Measurements from ENCODE around the gene SRRD.
"Not testable (repeated sequence)": the region's sequence is repeated elsewhere in the genome, so short reads cannot be mapped to it uniquely, and the experiment has no call there.

The SRRD gene

DNA sequence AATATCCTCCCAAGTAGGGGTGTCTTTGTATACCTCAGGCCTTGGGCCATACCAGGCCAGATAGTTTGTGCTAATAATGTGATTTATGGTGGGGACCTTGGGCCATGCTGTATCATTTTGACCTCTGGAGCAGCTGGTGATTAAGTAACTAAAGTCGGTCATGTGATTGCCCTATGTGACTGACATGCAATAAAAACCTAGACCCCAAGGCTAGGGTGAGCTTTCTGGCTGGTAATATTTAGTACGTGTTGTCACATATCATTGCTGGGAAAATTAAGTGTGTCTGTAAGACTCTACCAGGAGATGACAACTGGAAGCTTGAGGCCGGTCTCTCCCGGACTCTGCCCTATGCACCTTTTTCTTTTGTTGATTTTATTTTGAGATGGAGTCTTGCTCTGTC, 41.2 kb downstream of the SRRD start:
- H3K9me3 ChIP-seq (ENCODE audit: insufficient read depth, low read length): no peaks in the 10 kb centered on the region
- TF ChIP-seq YY1 (IDR thresholded peaks at IDR 0.05; ENCODE audit: insufficient read depth, insufficient read length) (no peak), SUZ12 (IDR thresholded peaks at IDR 0.05; ENCODE audit: extremely low read depth, insufficient read depth, insufficient read length) (no peak), ZNF274 (IDR thresholded peaks at IDR 0.05; ENCODE audit: low read depth, low read length) (no peak)
- H3K4me3 ChIP-seq (ENCODE audit: insufficient read length, low read depth): no peak overlapping the region
- H3K9ac ChIP-seq (ENCODE audit: insufficient read length, low read depth): no peak overlapping the region
- H3K27me3 ChIP-seq (ENCODE audit: insufficient read depth, insufficient read length): no peaks in the 10 kb centered on the region
- no peaks in the 10 kb centered on the region for H3K4me1 ChIP-seq (ENCODE audit: insufficient read depth, insufficient read length)
- DNase-seq (ENCODE audit: low read depth, low spot score): no peak
- peaks cover 44% of the 10 kb centered on the region for H3K36me3 ChIP-seq (ENCODE audit: insufficient read depth, insufficient read length, low read length)

DNA sequence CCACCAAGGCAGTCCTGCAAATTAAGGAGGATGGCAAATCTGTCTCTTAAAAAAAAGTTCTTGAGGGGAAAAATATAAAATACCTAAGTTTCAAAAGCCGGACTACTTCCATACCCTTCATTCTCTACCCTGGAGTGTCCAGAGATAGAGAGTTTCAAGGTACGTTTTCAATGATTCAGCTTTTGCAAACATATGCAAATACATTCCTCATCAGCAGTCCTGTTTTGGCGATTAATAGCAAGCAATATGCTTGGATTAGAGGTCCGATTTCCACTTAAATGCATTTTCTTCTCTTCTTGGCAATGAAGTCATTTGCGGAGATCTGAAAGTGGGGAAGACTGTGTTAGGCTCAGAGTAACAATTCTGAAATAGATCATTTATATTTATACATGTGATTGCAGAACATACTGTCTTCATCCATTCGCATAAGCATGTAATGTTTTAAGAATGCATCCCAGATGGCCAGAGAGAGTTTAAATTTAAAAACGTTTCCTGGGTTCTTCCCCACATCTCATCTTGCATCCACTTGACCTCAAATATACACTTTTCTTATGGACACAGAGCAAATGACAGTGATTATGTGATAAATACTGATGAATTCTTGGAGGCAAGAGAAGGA, 42.4 kb downstream of the SRRD start:
- no peaks in the 10 kb centered on the region for H3K27me3 ChIP-seq (ENCODE audit: insufficient read depth, insufficient read length)
- no peaks in the 10 kb centered on the region for H3K4me1 ChIP-seq (ENCODE audit: insufficient read depth, insufficient read length)
- DNase-seq (ENCODE audit: low read depth, low spot score): no peak
- H3K9ac ChIP-seq (ENCODE audit: insufficient read length, low read depth): no peak overlapping the region
- peaks cover 47% of the 10 kb centered on the region for H3K36me3 ChIP-seq (ENCODE audit: insufficient read depth, insufficient read length, low read length)
- no peak overlapping the region for H3K4me3 ChIP-seq (ENCODE audit: insufficient read length, low read depth)
- H3K9me3 ChIP-seq (ENCODE audit: insufficient read depth, low read length): no peaks in the 10 kb centered on the region
- TF ChIP-seq YY1 (IDR thresholded peaks at IDR 0.05; ENCODE audit: insufficient read depth, insufficient read length) (no peak), SUZ12 (IDR thresholded peaks at IDR 0.05; ENCODE audit: extremely low read depth, insufficient read depth, insufficient read length) (no peak), ZNF274 (IDR thresholded peaks at IDR 0.05; ENCODE audit: low read depth, low read length) (no peak)

DNA sequence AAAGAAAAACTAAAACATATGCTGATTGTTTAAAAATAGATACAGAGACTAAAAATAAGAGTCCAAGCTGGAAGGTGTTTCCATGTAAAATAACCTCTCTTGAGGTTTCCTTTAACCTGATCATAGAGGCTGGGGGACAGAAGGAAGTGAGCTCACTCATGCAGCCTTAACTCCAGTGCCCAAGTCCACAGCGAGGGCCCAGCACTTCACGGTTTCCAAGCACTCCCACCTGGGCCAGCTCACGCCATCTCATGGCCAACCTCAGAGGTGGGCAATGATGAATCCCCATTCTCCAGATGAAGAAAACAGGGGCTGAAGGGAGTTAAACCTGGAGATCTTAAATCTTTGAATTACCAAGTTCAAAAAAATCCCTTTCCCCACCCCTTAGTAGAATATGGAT, 43.5 kb downstream of the SRRD start:
- TF ChIP-seq YY1 (IDR thresholded peaks at IDR 0.05; ENCODE audit: insufficient read depth, insufficient read length): no peak
- no peak for TF ChIP-seq SUZ12 (IDR thresholded peaks at IDR 0.05; ENCODE audit: extremely low read depth, insufficient read depth, insufficient read length)
- no peak overlapping the region for H3K4me3 ChIP-seq (ENCODE audit: insufficient read length, low read depth)

DNA sequence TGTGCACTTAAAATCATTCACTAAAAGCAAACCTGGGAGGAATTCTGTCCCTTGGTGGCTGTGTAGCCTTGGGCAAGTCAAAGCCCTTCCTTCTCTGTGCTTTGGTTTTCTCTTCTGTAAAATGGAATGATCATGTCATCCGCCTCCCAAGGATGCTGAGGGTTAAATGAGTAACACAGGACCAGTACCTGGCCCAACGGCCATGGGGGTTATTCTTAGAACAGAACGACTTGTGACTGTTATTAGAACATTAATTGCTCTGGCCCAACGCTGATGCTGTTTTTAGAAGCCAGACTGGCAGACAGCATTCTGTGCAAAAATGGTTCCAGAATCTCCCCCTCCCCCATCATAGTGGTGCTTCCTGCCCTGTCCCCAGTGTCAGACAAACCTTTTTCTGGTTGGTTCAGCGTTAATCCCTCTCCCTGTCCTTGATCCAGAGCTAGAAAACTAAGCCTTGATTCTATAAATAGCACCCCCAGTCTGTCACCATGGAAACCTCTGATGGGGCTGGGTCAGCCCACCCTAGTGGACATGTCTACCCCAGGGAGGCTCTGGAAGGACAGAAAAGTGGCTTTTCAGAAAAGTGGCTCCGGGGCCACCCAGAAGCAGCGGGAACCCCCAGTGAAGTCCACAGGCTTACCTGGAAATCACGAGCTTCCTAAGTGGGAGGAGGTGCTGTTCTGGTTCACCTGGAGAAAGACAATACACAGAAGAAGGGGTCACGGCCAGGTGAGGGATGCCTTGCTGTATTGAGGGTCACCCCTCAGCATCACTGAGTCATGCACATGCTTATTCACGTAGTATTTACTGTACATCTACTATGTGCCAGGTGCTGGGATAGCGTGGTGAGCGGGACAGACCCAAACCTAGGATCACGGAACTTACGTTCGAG, 44.1 kb downstream of the SRRD start:
- no peak for TF ChIP-seq SUZ12 (IDR thresholded peaks at IDR 0.05; ENCODE audit: extremely low read depth, insufficient read depth, insufficient read length)
- TF ChIP-seq ZNF274 (IDR thresholded peaks at IDR 0.05; ENCODE audit: low read depth, low read length): no peak
- TF ChIP-seq YY1 (IDR thresholded peaks at IDR 0.05; ENCODE audit: insufficient read depth, insufficient read length): no peak
- H3K9ac ChIP-seq (ENCODE audit: insufficient read length, low read depth): no peak overlapping the region
- H3K9me3 ChIP-seq (ENCODE audit: insufficient read depth, low read length): no peaks in the 10 kb centered on the region
- H3K27me3 ChIP-seq (ENCODE audit: insufficient read depth, insufficient read length): no peaks in the 10 kb centered on the region
- no peak overlapping the region for H3K4me3 ChIP-seq (ENCODE audit: insufficient read length, low read depth)
- no peak for DNase-seq (ENCODE audit: low read depth, low spot score)
- no peaks in the 10 kb centered on the region for H3K4me1 ChIP-seq (ENCODE audit: insufficient read depth, insufficient read length)
- H3K36me3 ChIP-seq (ENCODE audit: insufficient read depth, insufficient read length, low read length): peaks cover 53% of the 10 kb centered on the region

More for the DNA sequence above, 43.5 kb downstream of the SRRD start:
- Histone ChIP-seq H3K36me3 (ENCODE audit: insufficient read depth, insufficient read length, low read length) (peaks cover 53% of the 10 kb centered on the region), H3K4me1 (ENCODE audit: insufficient read depth, insufficient read length) (no peaks in the 10 kb centered on the region), H3K27me3 (ENCODE audit: insufficient read depth, insufficient read length) (no peaks in the 10 kb centered on the region), H3K9ac (ENCODE audit: insufficient read length, low read depth) (no peak overlapping the region), H3K9me3 (ENCODE audit: insufficient read depth, low read length) (no peaks in the 10 kb centered on the region)
- no peak for DNase-seq (ENCODE audit: low read depth, low spot score)

DNA sequence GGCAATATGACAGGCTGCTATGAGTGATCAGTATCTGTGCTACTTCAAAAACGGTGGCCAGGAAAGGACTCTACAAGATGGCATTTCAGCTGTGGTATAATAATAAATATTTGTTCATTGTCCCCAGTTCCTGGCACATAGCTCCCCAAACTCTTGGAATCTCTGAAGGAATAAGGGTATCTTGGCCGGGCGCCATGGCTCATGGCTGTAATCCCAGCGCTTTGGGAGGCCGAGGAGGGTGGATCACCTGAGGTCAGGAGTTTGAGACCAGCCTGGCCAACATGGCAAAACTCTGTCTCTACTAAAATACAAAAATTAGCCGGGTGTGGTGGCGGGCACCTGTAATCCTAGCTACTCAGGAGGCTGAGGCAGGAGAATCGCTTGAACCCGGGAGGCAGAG, 44.8 kb downstream of the SRRD start:
- peaks cover 53% of the 10 kb centered on the region for H3K36me3 ChIP-seq (ENCODE audit: insufficient read depth, insufficient read length, low read length)

DNA sequence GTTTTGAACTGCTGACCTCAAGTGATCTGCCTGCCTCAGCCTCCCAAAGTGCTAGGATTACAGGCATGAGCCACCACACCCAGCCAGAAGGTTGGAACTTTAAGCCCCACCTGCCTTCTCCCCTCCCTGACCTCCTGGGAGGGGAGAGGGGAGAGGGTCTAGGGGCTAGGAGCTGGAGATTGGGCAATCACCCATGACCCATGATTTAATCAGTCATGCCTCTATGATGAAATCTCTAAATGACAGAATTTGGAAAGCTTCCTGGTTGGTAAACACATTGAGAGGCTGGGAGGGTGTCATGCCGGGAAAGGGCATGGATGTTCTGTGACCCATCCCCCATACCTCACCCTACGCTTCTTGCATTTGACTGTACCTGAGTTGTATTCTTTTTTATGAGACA, 45.7 kb downstream of the SRRD start:
- no peaks in the 10 kb centered on the region for H3K27me3 ChIP-seq (ENCODE audit: insufficient read depth, insufficient read length)
- H3K9ac ChIP-seq (ENCODE audit: insufficient read length, low read depth): no peak overlapping the region
- peaks cover 54% of the 10 kb centered on the region for H3K36me3 ChIP-seq (ENCODE audit: insufficient read depth, insufficient read length, low read length)
- no peak for TF ChIP-seq SUZ12 (IDR thresholded peaks at IDR 0.05; ENCODE audit: extremely low read depth, insufficient read depth, insufficient read length)
- TF ChIP-seq ZNF274 (IDR thresholded peaks at IDR 0.05; ENCODE audit: low read depth, low read length): no peak
- TF ChIP-seq YY1 (IDR thresholded peaks at IDR 0.05; ENCODE audit: insufficient read depth, insufficient read length): no peak
- no peak overlapping the region for H3K4me3 ChIP-seq (ENCODE audit: insufficient read length, low read depth)
- H3K9me3 ChIP-seq (ENCODE audit: insufficient read depth, low read length): no peaks in the 10 kb centered on the region
- DNase-seq (ENCODE audit: low read depth, low spot score): no peak
- no peaks in the 10 kb centered on the region for H3K4me1 ChIP-seq (ENCODE audit: insufficient read depth, insufficient read length)

More for the DNA sequence above, 44.8 kb downstream of the SRRD start:
- DNase-seq (ENCODE audit: low read depth, low spot score); H3K4me3 ChIP-seq (ENCODE audit: insufficient read length, low read depth); H3K9ac ChIP-seq (ENCODE audit: insufficient read length, low read depth); H3K9me3 ChIP-seq (ENCODE audit: insufficient read depth, low read length); H3K4me1 ChIP-seq (ENCODE audit: insufficient read depth, insufficient read length); H3K27me3 ChIP-seq (ENCODE audit: insufficient read depth, insufficient read length): not testable (repeated sequence)

DNA sequence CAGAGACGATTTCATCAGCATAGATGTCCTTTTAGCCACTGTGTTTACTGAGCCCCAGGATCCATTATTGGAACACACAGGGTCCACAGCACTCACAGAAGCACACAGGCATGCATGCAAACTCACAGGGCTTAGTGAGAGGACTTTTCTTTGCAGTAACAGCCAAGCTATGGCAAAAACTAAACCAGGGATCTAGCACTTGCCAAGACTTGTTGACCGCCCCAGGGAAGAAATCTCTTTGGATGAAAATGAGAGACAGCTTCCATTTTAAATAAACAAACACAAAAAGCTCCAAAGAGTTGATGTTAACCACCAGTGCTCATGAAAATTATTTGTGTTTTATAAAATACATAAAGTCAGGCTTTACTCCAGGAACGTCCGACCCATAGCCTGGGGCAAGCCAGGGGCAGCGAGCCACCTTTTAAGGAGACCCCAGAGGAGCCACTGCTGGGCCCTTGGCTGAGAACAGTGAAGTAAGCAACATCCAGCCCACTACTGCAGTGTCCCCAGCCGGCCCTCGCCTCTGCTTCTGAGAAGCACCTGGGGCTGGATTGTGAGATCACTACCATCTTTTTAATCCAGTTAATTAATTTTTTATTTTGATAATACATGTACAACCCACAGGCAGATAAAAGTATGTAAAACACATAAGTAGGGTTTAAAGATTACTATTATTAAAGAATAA, 50.6 kb downstream of the SRRD start:
- H3K4me1 ChIP-seq (ENCODE audit: insufficient read depth, insufficient read length): no peaks in the 10 kb centered on the region
- no peak overlapping the region for H3K4me3 ChIP-seq (ENCODE audit: insufficient read length, low read depth)
- DNase-seq (ENCODE audit: low read depth, low spot score): no peak
- no peaks in the 10 kb centered on the region for H3K27me3 ChIP-seq (ENCODE audit: insufficient read depth, insufficient read length)
- TF ChIP-seq YY1 (IDR thresholded peaks at IDR 0.05; ENCODE audit: insufficient read depth, insufficient read length) (no peak), ZNF274 (IDR thresholded peaks at IDR 0.05; ENCODE audit: low read depth, low read length) (no peak), SUZ12 (IDR thresholded peaks at IDR 0.05; ENCODE audit: extremely low read depth, insufficient read depth, insufficient read length) (no peak)
- H3K36me3 ChIP-seq (ENCODE audit: insufficient read depth, insufficient read length, low read length): peaks cover 50% of the 10 kb centered on the region
- no peak overlapping the region for H3K9ac ChIP-seq (ENCODE audit: insufficient read length, low read depth)
- H3K9me3 ChIP-seq (ENCODE audit: insufficient read depth, low read length): no peaks in the 10 kb centered on the region

All from NT2/D1 (cell line).